HUES64 (cell line): Measurements from ENCODE around the gene PKP3.
A peak's percentile ranks its signal among the peaks of the same experiment; 100 is the strongest.

Experiments used
- H3K27ac ChIP-seq: 2 replicates; pipeline ENCODE4 v1.7.0; 2013; ENCODE audit warnings: low read depth, low read length, inconsistent platforms
- H3K27me3 ChIP-seq: 2 replicates; pipeline ENCODE4 v1.6.1; 2013; ENCODE audit warnings: mild to moderate bottlenecking, low read length; ENCODE audit not compliant: insufficient read depth
- H3K36me3 ChIP-seq: 2 replicates; pipeline ENCODE4 v1.6.1; 2013; ENCODE audit warnings: mild to moderate bottlenecking, low read length; ENCODE audit not compliant: insufficient read depth
- H3K4me1 ChIP-seq: 2 replicates; pipeline ENCODE4 v1.6.1; 2013; ENCODE audit warnings: mild to moderate bottlenecking, low read length, moderate library complexity; ENCODE audit not compliant: insufficient read depth
- H3K4me3 ChIP-seq: 2 replicates; pipeline ENCODE4 v1.5.1; 2013; ENCODE audit warnings: mild to moderate bottlenecking, low read length, moderate library complexity
- H3K9ac ChIP-seq: 2 replicates; pipeline ENCODE4 v1.6.1; 2013; ENCODE audit warnings: mild to moderate bottlenecking, low read depth, low read length
- H3K9me3 ChIP-seq: 2 replicates; pipeline ENCODE4 v1.6.1; 2013; ENCODE audit warnings: low read depth, low read length; ENCODE audit not compliant: insufficient read depth
- WGBS: fragments of 150-250, 120-280 bp; methylation state at CpG from one replicate; pipeline ENCODE4 v1.1.7; 2013; ENCODE audit warnings: missing lambda C conversion rate; 5-methylcytosine and 5-hydroxymethylcytosine counted together

The PKP3 gene

DNA sequence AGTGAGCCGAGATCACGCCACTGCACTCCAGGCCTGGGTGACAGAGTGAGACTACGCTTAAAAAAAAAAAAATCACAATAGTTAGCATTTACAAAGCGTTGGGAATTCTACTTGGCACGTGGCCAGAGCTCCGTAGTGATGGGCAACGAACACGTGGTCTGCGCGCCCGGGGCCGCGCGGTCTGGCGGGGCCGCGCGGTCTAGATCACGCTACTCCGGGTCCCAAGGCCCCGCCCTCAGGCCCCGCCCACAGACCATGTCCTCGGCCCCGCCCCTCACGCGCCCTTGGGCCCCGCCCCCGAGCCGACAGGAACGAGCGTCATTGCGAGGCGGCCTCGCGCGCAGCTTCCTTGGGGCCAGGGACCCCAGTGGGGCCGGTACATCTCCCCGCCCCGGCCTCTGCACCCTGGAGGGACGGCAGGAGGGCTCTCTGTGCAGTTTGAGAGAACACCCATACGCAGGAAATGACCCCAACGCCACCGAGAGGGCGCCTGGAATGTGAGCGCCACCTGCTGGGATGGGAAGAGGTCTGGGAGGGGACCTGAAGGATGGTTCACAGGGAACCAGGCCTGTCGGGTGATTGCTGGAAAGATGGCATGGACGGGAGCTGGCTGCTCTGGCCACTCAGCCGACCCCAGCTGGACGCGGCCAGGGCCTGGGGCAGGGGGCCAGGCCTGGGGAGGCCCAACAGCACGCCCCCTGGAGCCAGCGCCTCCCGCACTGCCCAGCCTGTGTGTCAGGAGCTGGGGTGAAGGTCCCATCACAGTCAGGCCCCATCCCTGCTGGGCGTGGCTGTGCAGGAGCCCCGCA is 54.1 kb downstream of the PKP3 start:
- Histone ChIP-seq H3K4me1 (0 out of 2 replicates have a peak, but pooled peaks cover 3% of the 10 kb centered on the region), H3K4me3 (peak overlapping the region; percentile 78)
- WGBS: 6% methylated on average over 53 of the region's 55 CpGs

DNA sequence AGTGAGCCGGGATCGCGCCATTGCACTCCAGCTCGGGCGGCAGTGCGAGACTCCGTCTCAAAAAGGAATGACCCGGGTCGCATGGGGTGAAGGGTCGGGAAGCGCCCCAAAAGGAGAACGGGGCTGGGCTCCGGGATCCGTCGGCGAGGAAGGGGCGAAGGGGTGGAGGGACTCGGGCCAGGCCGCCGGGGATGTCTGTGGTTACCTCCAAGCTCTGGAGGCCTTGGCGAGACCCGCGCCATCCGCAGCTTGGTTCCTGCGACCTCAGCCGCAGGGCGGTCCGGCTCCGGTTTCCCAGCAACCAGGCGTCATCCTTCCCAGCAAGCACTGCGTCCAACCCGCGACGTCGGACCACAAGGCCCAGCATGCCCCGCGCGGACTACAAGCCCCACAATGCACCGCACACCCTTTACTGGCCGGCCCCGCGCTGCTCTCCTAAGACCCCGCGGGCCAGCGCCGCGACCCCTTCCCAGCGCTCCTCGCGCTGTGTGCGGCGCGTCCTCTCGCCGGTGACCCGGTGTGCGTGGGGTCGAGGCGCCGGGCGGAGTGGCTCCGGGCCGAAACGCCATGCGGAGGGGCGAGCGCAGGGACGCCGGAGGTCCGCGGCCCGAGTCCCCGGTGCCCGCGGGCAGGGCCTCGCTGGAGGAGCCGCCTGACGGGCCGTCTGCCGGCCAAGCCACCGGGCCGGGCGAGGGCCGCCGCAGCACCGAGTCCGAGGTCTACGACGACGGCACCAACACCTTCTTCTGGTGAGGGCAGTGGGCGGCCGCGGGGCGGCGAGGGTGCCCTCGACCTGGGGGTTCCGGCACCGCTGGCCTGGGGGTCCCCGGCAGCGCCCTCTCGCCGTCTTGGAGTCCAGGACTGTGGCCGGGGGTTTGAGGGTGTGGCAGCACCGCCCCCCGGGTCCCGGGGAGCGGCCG is 56.1 kb downstream of the PKP3 start, which contains the start of gene PTDSS2:
PTDSS2 (plus strand) TSS at position 391 of the 920 bp plus-strand sequence; CDS start at position 568, 177 bp downstream.
- peak within 1 kb of the TSS; percentile 86 for H3K4me3 ChIP-seq
- no peaks in the 10 kb centered on the region for H3K9me3 ChIP-seq
- peak within 1 kb of the TSS; percentile 78 for H3K9ac ChIP-seq
- 1% methylated on average over 108 of the region's 108 CpGs for WGBS
- H3K27me3 ChIP-seq: no peaks in the 10 kb centered on the region
- H3K4me1 ChIP-seq: peaks cover 6% of the 10 kb centered on the region; the same call in 1 of the 2 replicates
- H3K36me3 ChIP-seq: peaks cover 23% of the 10 kb centered on the region
- peak within 1 kb of the TSS; percentile 85 for H3K27ac ChIP-seq

More for the DNA sequence above, 54.1 kb downstream of the PKP3 start:
- peak overlapping the region; percentile 75 for H3K9ac ChIP-seq
- H3K27ac ChIP-seq: peak overlapping the region; percentile 81
- H3K9me3 ChIP-seq: no peaks in the 10 kb centered on the region
- H3K36me3 ChIP-seq: peaks cover 12% of the 10 kb centered on the region
- no peaks in the 10 kb centered on the region for H3K27me3 ChIP-seq

DNA sequence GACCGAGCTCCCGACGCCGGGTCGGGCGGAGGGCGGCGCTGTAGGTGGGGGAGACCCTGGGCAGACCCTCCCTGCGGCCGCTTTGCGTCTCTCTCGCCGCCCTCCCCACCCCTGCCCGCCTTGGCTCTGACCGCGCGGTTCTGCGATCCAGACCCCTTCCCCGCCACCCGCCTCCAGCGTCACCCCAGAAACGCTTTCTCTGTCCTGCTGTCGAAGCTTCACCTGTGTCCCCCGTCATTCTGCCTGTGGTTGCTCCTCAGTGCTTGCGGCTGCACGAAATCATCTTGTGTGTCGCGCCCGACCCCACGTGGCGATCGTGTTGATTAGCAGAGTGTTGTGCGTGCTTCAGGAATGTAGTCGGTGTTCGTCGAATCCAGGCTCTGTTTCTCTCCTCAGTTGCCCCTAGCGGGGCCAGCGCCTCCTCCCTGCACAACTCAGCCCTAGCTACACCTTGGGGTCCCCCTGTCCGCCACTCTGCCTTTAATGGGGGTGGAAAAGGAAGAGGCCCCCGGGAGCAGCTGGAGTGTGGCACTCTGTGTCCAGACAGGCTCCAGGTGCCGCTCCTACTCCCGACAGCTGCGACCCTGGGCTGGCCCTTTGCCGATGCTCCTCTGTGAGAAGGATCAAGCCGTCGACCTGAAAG is 56.9 kb downstream of the PKP3 start:
- Histone ChIP-seq H3K4me3 (peak overlapping the region; percentile 86), H3K9ac (peak overlapping the region; percentile 77), H3K27ac (no peak overlapping the region), H3K27me3 (no peaks in the 10 kb centered on the region), H3K36me3 (peaks cover 23% of the 10 kb centered on the region), H3K9me3 (no peaks in the 10 kb centered on the region), H3K4me1 (peaks cover 7% of the 10 kb centered on the region; the same call in 1 of the 2 replicates)
- 8% methylated on average over 46 of the region's 46 CpGs for WGBS

DNA sequence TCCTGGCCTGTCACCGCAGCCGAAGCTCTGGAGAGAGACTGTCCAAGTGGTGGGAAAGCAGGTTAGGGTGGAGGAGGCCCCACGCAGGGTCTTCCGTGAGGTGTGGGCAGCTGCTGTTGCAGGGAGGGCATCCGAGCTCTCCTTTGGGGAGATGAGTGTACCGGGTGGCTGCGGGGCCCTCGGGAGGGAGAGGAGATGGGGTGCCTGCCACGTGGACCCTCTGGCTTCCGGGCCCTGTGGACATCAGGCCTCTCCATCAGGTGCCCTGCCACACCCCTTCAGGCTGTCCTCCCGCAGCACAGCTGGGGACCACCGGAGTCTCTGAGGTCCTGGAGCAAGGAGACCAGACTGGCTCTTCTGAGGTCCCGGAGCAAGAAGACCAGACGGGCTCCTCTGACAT is 57.7 kb downstream of the PKP3 start:
- no peaks in the 10 kb centered on the region for H3K9me3 ChIP-seq
- H3K4me3 ChIP-seq: peak overlapping the region; percentile 86; the same call in 1 of the 2 replicates
- H3K27ac ChIP-seq: no peak overlapping the region
- 0 out of 2 replicates have a peak overlapping the region, but pooled peaks have one; percentile 77 for H3K9ac ChIP-seq
- 95% methylated on average over 14 of the region's 14 CpGs for WGBS
- no peaks in the 10 kb centered on the region for H3K27me3 ChIP-seq
- H3K4me1 ChIP-seq: peaks cover 11% of the 10 kb centered on the region
- peaks cover 23% of the 10 kb centered on the region for H3K36me3 ChIP-seq

DNA sequence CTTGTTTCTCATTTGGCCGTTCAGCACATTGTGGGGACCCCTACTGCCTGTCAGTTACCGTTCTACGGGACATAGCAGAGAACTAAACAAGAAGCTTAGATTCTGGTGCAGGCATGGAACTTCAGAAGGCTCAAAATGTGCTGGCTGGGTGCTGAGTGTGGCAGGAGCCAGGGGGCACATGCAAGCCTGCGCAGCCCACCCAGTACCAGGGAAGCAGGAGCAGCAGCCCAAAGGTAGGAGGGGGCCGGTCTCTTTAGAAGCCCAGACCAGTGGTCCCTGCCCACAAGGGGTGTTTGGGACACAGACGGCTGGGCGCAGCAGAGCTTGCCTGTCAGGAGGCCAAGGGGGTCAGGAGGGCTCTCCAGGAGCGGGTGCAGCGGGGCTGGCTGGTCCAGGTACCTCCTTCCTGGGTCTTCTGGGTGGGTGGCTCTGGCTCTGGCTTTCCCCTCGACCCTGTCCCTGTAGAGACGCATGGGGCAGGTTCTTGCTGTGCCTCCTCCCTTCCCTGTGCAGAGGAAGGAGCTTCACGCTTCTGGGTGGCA is 58.3 kb downstream of the PKP3 start:
- Histone ChIP-seq H3K4me1 (peaks cover 15% of the 10 kb centered on the region), H3K27me3 (no peaks in the 10 kb centered on the region), H3K9ac (no peak overlapping the region), H3K27ac (no peak overlapping the region), H3K36me3 (peaks cover 23% of the 10 kb centered on the region), H3K9me3 (no peaks in the 10 kb centered on the region), H3K4me3 (no peak overlapping the region)
- WGBS: 94% methylated on average over 12 of the region's 12 CpGs

DNA sequence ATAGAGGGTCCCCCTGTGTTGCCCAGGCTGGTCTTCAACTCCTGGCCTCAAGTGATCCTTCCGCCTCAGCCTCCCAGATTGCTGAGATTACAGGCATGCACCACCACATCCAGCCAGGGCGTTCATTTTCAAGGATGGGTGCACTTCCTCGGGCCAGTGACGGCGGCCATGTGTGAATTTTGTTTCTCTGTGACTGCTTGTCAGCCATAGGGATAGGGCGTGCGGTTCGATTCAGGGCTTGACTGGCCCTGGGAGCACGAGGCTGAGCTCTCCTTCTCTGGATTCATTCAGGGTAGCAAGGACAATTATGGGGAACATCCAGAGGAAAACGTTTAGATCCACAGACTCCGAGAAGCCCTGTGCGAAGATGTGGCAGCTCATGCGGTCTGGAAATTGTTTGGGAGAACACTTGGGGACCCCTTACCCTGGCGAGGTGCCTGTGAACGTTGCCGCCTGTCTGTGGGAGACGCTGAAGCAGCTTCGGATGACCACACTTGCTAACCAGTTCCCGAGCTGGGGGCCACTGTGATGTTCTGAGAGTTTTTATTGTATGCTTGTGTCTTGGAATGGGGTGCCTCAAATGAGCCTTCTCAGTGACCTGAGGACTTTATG is 59.0 kb downstream of the PKP3 start:
- no peak overlapping the region for H3K9ac ChIP-seq
- H3K4me1 ChIP-seq: peaks cover 15% of the 10 kb centered on the region
- no peaks in the 10 kb centered on the region for H3K27me3 ChIP-seq
- no peaks in the 10 kb centered on the region for H3K9me3 ChIP-seq
- H3K36me3 ChIP-seq: peaks cover 23% of the 10 kb centered on the region
- H3K4me3 ChIP-seq: no peak overlapping the region
- no peak overlapping the region for H3K27ac ChIP-seq
- WGBS: 96% methylated on average over 19 of the region's 19 CpGs

DNA sequence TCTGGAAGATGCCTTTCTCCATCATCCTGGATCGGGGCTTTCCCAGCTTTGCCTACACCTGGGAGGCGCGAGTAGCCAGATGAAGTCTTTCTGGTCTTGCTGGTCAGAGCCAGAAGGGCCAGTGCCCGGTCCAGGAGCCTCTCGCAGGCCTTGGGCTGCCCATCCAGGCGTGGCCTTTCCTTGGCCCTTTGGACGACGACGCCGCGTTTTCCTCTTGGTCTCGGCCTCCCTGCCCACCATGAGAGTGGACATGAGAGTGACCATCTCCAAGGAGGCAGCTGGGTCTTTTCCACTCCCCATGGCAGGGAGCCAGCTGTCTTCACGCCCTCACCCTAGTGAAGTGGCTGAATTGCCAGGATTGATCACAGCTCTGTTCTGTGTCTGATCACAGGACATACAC is 59.6 kb downstream of the PKP3 start:
- Histone ChIP-seq H3K27me3 (no peaks in the 10 kb centered on the region), H3K4me3 (no peak overlapping the region), H3K9ac (no peak overlapping the region), H3K27ac (no peak overlapping the region), H3K4me1 (peaks cover 15% of the 10 kb centered on the region), H3K9me3 (no peaks in the 10 kb centered on the region), H3K36me3 (peaks cover 23% of the 10 kb centered on the region)
- 95% methylated on average over 13 of the region's 13 CpGs for WGBS

DNA sequence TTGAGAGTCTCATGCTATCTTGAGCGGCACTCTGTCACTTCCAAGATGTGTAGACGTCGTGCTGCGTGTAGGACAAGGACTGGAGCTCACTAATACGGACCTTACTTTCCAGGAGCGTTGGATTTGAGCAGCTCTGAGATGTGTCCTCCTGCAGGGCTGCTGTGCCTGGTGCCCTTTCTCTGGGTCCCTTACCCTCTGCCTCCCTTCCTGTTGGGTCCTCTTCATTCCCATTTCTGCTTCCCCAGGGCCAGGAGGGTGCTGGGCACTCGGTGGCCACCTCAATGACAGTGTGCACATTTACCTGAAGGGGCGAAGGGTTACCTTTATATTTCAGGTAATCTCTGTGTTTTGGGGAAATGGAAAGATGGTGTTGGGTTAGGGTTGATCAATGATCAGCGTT is 60.0 kb downstream of the PKP3 start:
- Histone ChIP-seq H3K36me3 (peaks cover 26% of the 10 kb centered on the region), H3K27me3 (no peaks in the 10 kb centered on the region), H3K9ac (no peak overlapping the region), H3K4me1 (peaks cover 12% of the 10 kb centered on the region), H3K27ac (no peak overlapping the region), H3K4me3 (no peak overlapping the region), H3K9me3 (no peaks in the 10 kb centered on the region)
- WGBS: 94% methylated on average over 9 of the region's 9 CpGs
